Measurements from ENCODE around the gene SPOCK2. TPM values are rescaled to one million over a fixed set of nuclear protein-coding genes. Genes with fewer than 3 reads are reported as not detected.
A peak's percentile ranks its signal among the peaks of the same experiment; 100 is the strongest.

Gene SPOCK2
- total RNA-seq, 1 experiment from 2014 or later = 0.47 TPM

GRCh38 chr10:72090326-72090725 lies 2.0 kb upstream of the SPOCK2 start:
- no peak for DNase-seq (ENCODE audit: extremely low read depth, low read depth)

DNA sequence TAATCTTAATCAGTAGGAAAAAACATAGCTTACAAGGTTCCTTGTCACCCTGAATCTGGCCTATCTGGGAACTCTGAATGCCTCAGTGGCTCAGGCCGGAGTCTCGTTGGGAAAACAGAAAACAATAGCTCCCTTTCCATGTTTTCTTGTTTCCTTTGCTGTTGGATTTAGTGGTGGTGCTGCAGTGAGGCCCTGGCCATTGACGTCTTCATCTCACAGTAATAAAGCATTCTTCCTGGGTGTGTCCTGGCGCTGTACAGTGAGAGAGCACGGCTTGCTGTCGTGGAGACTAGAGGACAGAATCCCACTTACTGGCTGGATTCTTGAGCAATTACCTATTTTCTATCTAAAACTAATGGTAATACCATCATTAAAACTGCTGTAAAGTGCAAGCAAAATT lies 1.3 kb upstream of the SPOCK2 start:
- DNase-seq (ENCODE audit: extremely low read depth, low read depth) = peak; percentile 75

- no peak for DNase-seq (ENCODE audit: extremely low read depth, low read depth)
These were observed 681 bp upstream of the SPOCK2 start for GRCh38 chr10:72088889-72089575.

DNA sequence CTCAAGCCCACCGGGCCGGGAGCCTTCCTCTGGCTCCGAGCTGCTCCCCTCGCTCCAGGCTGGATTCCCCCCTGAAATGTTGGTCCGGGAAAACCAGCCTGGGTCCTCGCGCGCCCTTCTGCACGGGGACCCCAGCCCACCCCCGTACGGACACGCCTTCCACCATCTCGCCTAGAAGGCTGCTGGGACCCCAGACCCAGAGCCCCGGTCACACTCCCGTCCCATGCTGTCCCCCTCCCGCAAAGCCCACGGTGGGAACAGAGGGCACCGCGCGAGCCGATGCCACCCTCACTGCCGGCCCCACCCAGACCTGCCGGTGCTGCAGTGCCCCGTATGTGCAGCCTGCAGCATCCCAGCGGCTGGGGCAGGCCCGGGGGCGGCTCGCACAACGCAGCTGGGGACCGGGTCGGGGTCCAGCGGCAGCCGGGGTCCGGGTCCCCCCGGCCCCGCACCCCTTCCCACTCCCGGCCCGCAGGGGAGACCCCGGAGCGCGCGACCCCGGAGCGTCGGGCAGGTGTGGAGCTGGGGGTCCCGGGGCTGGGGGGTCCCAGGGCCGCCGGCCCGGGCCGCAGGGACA lies 871 bp downstream of the SPOCK2 start:
- DNase-seq (ENCODE audit: extremely low read depth, low read depth) = no peak

- no peak for DNase-seq (ENCODE audit: extremely low read depth, low read depth)
These were observed 1.6 kb downstream of the SPOCK2 start for GRCh38 chr10:72086466-72087391.

GRCh38 chr10:72085864-72086465 lies 2.4 kb downstream of the SPOCK2 start:
- no peak for DNase-seq (ENCODE audit: extremely low read depth, low read depth)

- no peak for DNase-seq (ENCODE audit: extremely low read depth, low read depth)
These were observed 3.2 kb downstream of the SPOCK2 start for GRCh38 chr10:72085166-72085565.

- DNase-seq (ENCODE audit: extremely low read depth, low read depth) = no peak
These were observed 4.4 kb downstream of the SPOCK2 start for GRCh38 chr10:72083790-72084459.

- DNase-seq (ENCODE audit: extremely low read depth, low read depth) = no peak
These were observed 5.2 kb downstream of the SPOCK2 start for GRCh38 chr10:72082856-72083789.

DNA sequence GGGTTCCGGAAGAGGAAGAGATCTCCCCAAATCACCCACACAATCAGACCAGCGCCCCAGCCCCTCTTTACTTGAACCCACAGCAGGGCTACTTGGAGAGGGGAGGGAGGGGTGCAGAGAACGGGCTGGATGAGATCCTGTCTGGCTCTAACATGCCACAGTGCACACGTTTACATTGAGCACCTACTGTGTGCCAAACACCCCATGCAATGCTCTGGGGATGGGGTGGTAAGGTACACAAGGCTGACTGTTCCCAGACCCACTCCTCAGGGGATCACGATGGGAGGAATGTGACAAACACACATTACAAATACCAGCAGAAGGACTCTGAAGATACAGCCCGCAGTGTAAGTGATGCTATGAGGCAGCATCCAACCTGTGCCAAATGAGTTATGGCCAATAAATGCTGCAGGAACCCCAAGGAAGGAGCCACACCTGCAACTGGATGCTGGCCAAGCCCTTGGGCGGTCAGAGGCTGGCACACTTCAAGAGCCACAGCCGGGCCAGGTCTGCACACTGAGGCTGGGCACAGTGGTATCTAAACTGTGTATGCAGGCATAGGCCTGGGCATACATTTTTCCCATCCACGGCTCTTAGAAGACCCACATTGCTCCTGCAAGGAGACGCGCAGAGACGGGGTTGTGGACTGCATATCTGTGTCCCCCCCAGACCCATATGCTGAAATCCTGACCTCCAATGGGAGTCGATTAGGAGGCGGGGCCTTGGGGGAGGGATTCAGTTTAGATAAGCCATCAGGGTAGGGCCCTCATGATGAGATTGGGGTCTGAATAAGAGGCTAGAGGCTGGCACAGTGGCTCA lies 6.4 kb downstream of the SPOCK2 start:
- no peak for DNase-seq (ENCODE audit: extremely low read depth, low read depth)

DNA sequence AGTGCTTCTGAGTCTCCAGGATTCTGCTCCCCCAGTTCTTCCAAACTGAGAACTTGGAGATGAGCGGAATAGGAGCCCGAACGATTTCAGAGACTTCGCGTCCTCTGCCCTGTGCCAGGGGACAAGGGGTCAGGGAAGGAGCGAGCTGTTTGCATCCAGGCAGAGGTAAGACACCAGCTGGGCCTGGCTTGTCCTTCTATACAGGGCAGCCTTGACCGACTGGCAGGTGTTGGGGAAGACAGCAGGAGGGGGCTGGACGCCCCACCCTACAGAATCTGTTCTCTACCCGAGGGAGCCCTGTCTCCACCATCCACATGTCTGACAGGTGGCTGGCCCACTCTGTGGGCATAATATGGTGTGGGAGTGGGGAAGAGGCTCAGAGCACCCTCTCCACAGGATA lies 7.1 kb downstream of the SPOCK2 start:
- no peak for DNase-seq (ENCODE audit: extremely low read depth, low read depth)

DNA sequence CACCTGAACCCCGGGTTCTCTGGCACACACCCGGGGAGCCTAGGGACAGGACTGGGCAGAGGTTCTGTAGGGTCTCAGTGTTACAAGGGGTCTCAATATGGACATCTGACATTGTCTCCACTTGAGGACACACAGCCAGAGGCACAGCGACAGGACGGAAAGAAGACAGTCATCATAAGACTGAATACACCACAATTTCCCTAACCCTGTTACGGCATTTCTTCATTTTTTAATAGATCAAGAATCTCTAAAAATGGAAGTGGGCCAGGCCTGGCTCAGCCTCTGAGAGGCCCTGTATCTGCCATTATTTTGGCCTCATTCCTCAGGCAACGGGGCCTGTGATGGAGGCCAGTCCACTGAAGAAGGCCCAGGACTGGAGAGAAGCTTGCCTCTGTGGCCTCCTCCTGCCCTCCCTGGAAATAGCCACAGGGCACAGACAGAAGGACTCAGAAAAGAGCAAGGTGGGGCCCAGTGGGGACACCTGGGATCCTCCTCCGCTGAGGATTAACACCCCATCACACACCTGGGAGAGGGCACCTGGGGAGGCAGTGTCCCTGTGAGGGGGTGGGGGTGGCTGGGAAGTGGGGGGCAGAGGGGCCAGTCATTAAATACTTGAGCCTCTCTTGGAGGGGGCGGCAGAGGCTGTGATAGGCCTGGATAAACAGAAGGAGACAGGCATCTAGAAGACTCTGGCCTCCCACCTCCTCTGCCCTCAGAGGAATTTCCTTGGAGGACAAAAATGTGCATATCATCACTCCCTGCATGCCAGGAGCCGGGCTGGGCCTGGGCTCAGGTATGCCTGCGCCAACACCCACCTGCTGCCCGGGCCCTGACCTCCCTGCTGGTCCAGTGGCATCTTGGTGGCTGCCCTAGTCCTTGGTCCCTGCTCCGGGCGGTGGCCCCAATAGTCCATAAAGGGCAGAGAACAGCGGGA lies 8.0 kb downstream of the SPOCK2 start:
- DNase-seq (ENCODE audit: extremely low read depth, low read depth) = no peak

GRCh38 chr10:72079356-72079755 lies 9.0 kb downstream of the SPOCK2 start:
- DNase-seq (ENCODE audit: extremely low read depth, low read depth) = no peak

DNA sequence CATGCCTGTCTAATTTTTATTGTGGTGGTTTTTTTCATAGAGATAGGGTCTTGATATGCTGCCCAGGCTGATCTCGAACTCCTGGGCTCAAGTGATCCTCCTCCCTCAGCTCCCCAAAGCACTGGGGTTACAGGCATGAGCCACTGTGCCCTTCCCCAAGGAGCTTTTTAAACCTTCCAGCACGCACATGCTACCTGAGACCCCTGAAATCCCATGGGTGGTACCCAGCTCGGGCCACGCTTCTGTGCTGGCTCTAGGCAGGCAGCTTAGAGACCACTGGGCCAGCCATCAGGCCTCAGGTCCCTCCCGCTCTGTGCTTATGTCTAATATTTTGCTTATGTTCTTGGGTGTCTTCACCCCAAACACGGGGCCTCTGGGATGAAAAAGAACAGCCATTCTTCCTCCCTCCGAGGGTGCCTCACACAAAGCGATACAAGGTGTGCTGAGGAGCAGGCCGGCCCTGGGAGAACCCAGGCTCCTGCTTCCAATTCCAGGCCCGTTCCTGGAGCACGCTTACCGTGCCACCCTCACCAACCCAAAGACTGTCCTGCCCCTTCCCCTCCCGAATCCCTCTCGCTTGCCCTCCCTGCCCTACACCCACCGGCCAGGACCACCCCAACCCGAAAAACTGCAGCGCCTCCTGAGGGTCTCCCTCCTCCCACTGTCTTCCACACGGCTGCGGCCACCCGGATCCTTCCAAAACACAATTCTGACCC lies 10.9 kb downstream of the SPOCK2 start:
- no peak for DNase-seq (ENCODE audit: extremely low read depth, low read depth)

- no peak for DNase-seq (ENCODE audit: extremely low read depth, low read depth)
These were observed 11.6 kb downstream of the SPOCK2 start for GRCh38 chr10:72076756-72077155.

DNA sequence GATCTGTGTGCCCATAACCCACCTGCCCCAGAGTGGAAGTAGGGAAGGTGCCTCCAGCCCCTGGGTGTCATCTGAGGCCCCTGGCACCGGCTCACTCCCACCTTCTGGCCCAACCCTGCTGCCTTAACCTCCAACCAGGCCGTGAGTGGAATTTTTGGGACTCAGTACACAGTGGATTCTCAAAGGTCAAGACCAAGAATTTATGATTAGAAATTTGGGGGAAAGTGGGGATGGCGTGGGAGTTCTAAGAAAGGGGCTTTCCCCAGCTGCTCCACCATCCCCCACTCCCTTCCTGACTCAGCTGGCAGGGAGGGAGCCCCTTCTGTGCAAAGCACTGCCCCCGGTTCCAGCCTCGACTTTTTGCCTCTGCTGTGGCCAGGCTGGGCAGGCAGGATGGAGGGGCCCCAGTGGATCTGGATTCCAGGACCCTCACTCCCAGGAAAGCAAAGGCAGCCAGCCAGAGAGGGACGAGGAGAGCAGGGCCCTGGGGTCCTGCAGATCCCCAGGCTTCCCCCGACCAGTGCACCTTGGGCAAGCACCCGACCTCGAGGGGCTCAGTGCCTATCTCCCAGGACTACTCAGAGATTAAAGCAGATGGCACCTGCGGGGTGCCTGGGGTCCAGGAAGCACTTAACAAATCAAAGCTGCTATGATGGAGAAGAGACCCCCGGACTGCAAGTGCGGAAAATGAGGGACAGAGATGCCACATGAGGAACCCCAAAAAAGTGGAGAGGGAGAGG lies 12.8 kb downstream of the SPOCK2 start:
- DNase-seq (ENCODE audit: extremely low read depth, low read depth) = no peak

All from NCI-H460 (cell line).